ENCODE measurements around the gene CALCOCO1. TPM values are rescaled to one million over a fixed set of nuclear protein-coding genes. Genes with fewer than 3 reads are reported as not detected.

Gene CALCOCO1
- total RNA-seq, 2 experiments from 2014 or later = 12.8 to 25.1 TPM

GRCh38 chr12:53747095-53747494, 19.8 kb upstream of the CALCOCO1 start:
- Histone ChIP-seq H3K79me2 (ENCODE audit: insufficient read depth, low read depth, low read length) (no peaks in the 10 kb centered on the region), H3K4me3 (ENCODE audit: low read depth, low read length, poor library complexity, severe bottlenecking) (no peak overlapping the region), H3K36me3 (ENCODE audit: insufficient read depth, low read length) (no peaks in the 10 kb centered on the region), H3K27ac (ENCODE audit: low read depth, low read length, poor library complexity, severe bottlenecking) (no peak overlapping the region), H3K9me2 (ENCODE audit: insufficient read depth, low read length) (no peaks in the 10 kb centered on the region), H4K20me1 (ENCODE audit: insufficient read depth, low read length) (no peaks in the 10 kb centered on the region), H3K9me3 (ENCODE audit: low read length) (no peaks in the 10 kb centered on the region), H3K4me2 (ENCODE audit: low read length) (peak overlapping the region; percentile 25), H3K4me1 (ENCODE audit: insufficient read depth, low read length, poor library complexity, severe bottlenecking) (peaks cover 49% of the 10 kb centered on the region), H2AFZ (ENCODE audit: low read length) (peak overlapping the region; percentile 16; the same call in 1 of the 2 replicates)
- POLR2A ChIA-PET = interaction anchor here (0.9 to 2.6 kb wide), 5 partner anchors 10 to 45 kb away, joined by 3 to 9 read pairs (median 4); no protein-coding TSS in a partner anchor
- intact Hi-C loops (cut with micrococcal nuclease; ENCODE audit: unreplicated experiment) = loop anchor here (2.0 kb wide), 2 partner anchors 70 to 204 kb away; partner anchors contain the start of gene ATP5MC2
- no peak for TF ChIP-seq EZH2phosphoT487 (IDR thresholded peaks at IDR 0.05; ENCODE audit: borderline replicate concordance, low read depth, low read length)
- no peak for TF ChIP-seq CTCF (conservative IDR thresholded peaks at IDR 0.05; ENCODE audit: low read length)
- peak; percentile 21 for DNase-seq (ENCODE audit: low spot score)
- no TSS peak for BruUV-seq (replicated peaks)
- CTCF ChIA-PET (ENCODE audit: unreplicated experiment) = interaction anchor here (0.8 to 3.0 kb wide), 6 partner anchors 8 to 48 kb away, joined by 3 to 26 read pairs (median 8); partner anchors contain the start of gene CALCOCO1

GRCh38 chr12:53746592-53747092, 19.4 kb upstream of the CALCOCO1 start:
- TF ChIP-seq CTCF (conservative IDR thresholded peaks at IDR 0.05; ENCODE audit: low read length) = peak; percentile 100
- no peak for TF ChIP-seq EZH2phosphoT487 (IDR thresholded peaks at IDR 0.05; ENCODE audit: borderline replicate concordance, low read depth, low read length)
- Histone ChIP-seq H3K9me3 (ENCODE audit: low read length) (no peaks in the 10 kb centered on the region), H3K4me3 (ENCODE audit: low read depth, low read length, poor library complexity, severe bottlenecking) (no peak overlapping the region), H2AFZ (ENCODE audit: low read length) (peak overlapping the region; percentile 16; the same call in 1 of the 2 replicates), H4K20me1 (ENCODE audit: insufficient read depth, low read length) (no peaks in the 10 kb centered on the region), H3K4me2 (ENCODE audit: low read length) (peak overlapping the region; percentile 25), H3K27ac (ENCODE audit: low read depth, low read length, poor library complexity, severe bottlenecking) (no peak overlapping the region), H3K79me2 (ENCODE audit: insufficient read depth, low read depth, low read length) (no peaks in the 10 kb centered on the region), H3K9me2 (ENCODE audit: insufficient read depth, low read length) (no peaks in the 10 kb centered on the region), H3K4me1 (ENCODE audit: insufficient read depth, low read length, poor library complexity, severe bottlenecking) (peaks cover 45% of the 10 kb centered on the region), H3K36me3 (ENCODE audit: insufficient read depth, low read length) (no peaks in the 10 kb centered on the region)
- peak; percentile 89 for DNase-seq (ENCODE audit: low spot score)
- ChIA-PET CTCF (ENCODE audit: unreplicated experiment) (interaction anchor here (0.7 to 3.0 kb wide), 7 partner anchors 9 to 203 kb away, joined by 3 to 26 read pairs (median 7); partner anchors contain the start of gene CALCOCO1), POLR2A (interaction anchor here (0.9 to 2.6 kb wide), 4 partner anchors 10 to 45 kb away, joined by 3 to 9 read pairs (median 4); no protein-coding TSS in a partner anchor)
- BruUV-seq (replicated peaks) = no TSS peak
- intact Hi-C loops (cut with micrococcal nuclease; ENCODE audit: unreplicated experiment) = loop anchor here (2.0 kb wide), 2 partner anchors 70 to 204 kb away; partner anchors contain the start of gene ATP5MC2

GRCh38 chr12:53744751-53745150, 17.5 kb upstream of the CALCOCO1 start:
- no peak overlapping the region for H3K4me2 ChIP-seq (ENCODE audit: low read length)
- no peak overlapping the region for H3K27ac ChIP-seq (ENCODE audit: low read depth, low read length, poor library complexity, severe bottlenecking)
- ChIA-PET POLR2A (no interaction called here), CTCF (ENCODE audit: unreplicated experiment) (interaction anchor here (0.9 to 2.1 kb wide), 5 partner anchors 10 to 46 kb away, joined by 3 to 12 read pairs (median 4); no protein-coding TSS in a partner anchor)
- no peaks in the 10 kb centered on the region for H4K20me1 ChIP-seq (ENCODE audit: insufficient read depth, low read length)
- no peak overlapping the region for H2AFZ ChIP-seq (ENCODE audit: low read length)
- peaks cover 29% of the 10 kb centered on the region for H3K4me1 ChIP-seq (ENCODE audit: insufficient read depth, low read length, poor library complexity, severe bottlenecking)
- TF ChIP-seq EZH2phosphoT487 (IDR thresholded peaks at IDR 0.05; ENCODE audit: borderline replicate concordance, low read depth, low read length) (no peak), CTCF (conservative IDR thresholded peaks at IDR 0.05; ENCODE audit: low read length) (no peak)
- BruUV-seq (replicated peaks) = no TSS peak
- intact Hi-C loops (cut with micrococcal nuclease; ENCODE audit: unreplicated experiment) = no loop called here
- no peaks in the 10 kb centered on the region for H3K9me3 ChIP-seq (ENCODE audit: low read length)
- no peak for DNase-seq (ENCODE audit: low spot score)
- H3K79me2 ChIP-seq (ENCODE audit: insufficient read depth, low read depth, low read length) = no peaks in the 10 kb centered on the region
- no peaks in the 10 kb centered on the region for H3K9me2 ChIP-seq (ENCODE audit: insufficient read depth, low read length)
- H3K4me3 ChIP-seq (ENCODE audit: low read depth, low read length, poor library complexity, severe bottlenecking) = no peak overlapping the region
- no peaks in the 10 kb centered on the region for H3K36me3 ChIP-seq (ENCODE audit: insufficient read depth, low read length)

Data from OCI-LY7 (cell line).